Osteoblast (primary cell): ENCODE data around the gene AGAP9. TPM values are rescaled to one million over a fixed set of nuclear protein-coding genes. Genes with fewer than 3 reads are reported as not detected.

ENCODE experiments used
- DNase-seq: peaks from one replicate; pipeline ENCODE4 v3.0.0; 2011; ENCODE audit warnings: low spot score, mixed read lengths; ENCODE audit not compliant: insufficient read length; ENCODE audit errors: missing footprints
- H2AFZ ChIP-seq: 2 replicates; pipeline ENCODE4 v1.6.0; 2011; ENCODE audit warnings: mild to moderate bottlenecking, low read length
- H3K27ac ChIP-seq: 2 replicates; pipeline ENCODE4 v1.5.1; 2011; ENCODE audit warnings: mild to moderate bottlenecking, low read depth, low read length, moderate library complexity
- H3K27me3 ChIP-seq: 2 replicates; pipeline ENCODE4 v1.6.0; 2012; ENCODE audit warnings: mild to moderate bottlenecking, control low read depth, inconsistent platforms, low read length, moderate library complexity; ENCODE audit not compliant: insufficient read depth
- H3K36me3 ChIP-seq: 2 replicates; pipeline ENCODE4 v1.5.1; 2011; ENCODE audit warnings: mild to moderate bottlenecking, low read length, control low read depth, moderate library complexity; ENCODE audit not compliant: insufficient read depth
- H3K4me1 ChIP-seq: 2 replicates; pipeline ENCODE4 v1.5.1; 2011; ENCODE audit warnings: mild to moderate bottlenecking, low read length, control low read depth, moderate library complexity; ENCODE audit not compliant: insufficient read depth
- H3K4me2 ChIP-seq: 2 replicates; pipeline ENCODE4 v1.6.0; 2011; ENCODE audit warnings: mild to moderate bottlenecking, low read length; ENCODE audit not compliant: insufficient read depth
- H3K4me3 ChIP-seq: fragments of 200-600 bp; sonication (generic); 3 replicates; pipeline ENCODE4 v1.5.1; 2012; ENCODE audit warnings: mild to moderate bottlenecking, low read length, inconsistent platforms; ENCODE audit not compliant: insufficient read depth
- H3K79me2 ChIP-seq: 2 replicates; pipeline ENCODE4 v1.6.0; 2012; ENCODE audit warnings: mild to moderate bottlenecking, low read length, control low read depth, inconsistent platforms; ENCODE audit not compliant: insufficient read depth
- H3K9me3 ChIP-seq: 2 replicates; pipeline ENCODE4 v1.5.1; 2011; ENCODE audit warnings: low read depth, low read length, control low read depth
- H4K20me1 ChIP-seq: 2 replicates; pipeline ENCODE4 v1.6.0; 2012; ENCODE audit warnings: mild to moderate bottlenecking, low read length, control low read depth; ENCODE audit not compliant: insufficient read depth
- CTCF ChIP-seq: IDR thresholded peaks from 2 replicates; pipeline ENCODE4 v1.5.1; 2011; ENCODE audit warnings: mild to moderate bottlenecking, low read depth, low read length, moderate library complexity; ENCODE audit errors: extremely low read depth
- total RNA-seq: library from RNA; depleted of rRNA; stranded (reverse); fragments of >200 nt; gene quantifications from 2 replicates; pipeline ENCODE4 v1.2.3, GENCODE V29; 2012

The AGAP9 gene
- total RNA-seq, 1 donor = 6.2 TPM

GRCh38 chr10:47458466-47459154, 64.8 kb downstream of the AGAP9 start:
- H3K79me2 ChIP-seq = no peaks in the 10 kb centered on the region
- peak; percentile 91 for DNase-seq
- H3K27me3 ChIP-seq = peaks cover 3% of the 10 kb centered on the region
- H4K20me1 ChIP-seq = no peaks in the 10 kb centered on the region
- no peak overlapping the region for H3K4me3 ChIP-seq
- peak overlapping the region; percentile 63 for H3K27ac ChIP-seq
- H3K9me3 ChIP-seq = no peaks in the 10 kb centered on the region
- peaks cover 9% of the 10 kb centered on the region for H3K4me1 ChIP-seq
- H2AFZ ChIP-seq = no peak overlapping the region
- no peaks in the 10 kb centered on the region for H3K36me3 ChIP-seq
- TF ChIP-seq CTCF = no peak
- peak overlapping the region; percentile 11 for H3K4me2 ChIP-seq

- Histone ChIP-seq H3K79me2 (no peaks in the 10 kb centered on the region), H2AFZ (no peak overlapping the region), H4K20me1 (no peaks in the 10 kb centered on the region), H3K27me3 (peaks cover 3% of the 10 kb centered on the region), H3K36me3 (no peaks in the 10 kb centered on the region), H3K4me3 (no peak overlapping the region), H3K9me3 (no peaks in the 10 kb centered on the region), H3K27ac (peak overlapping the region; percentile 63), H3K4me2 (no peak overlapping the region), H3K4me1 (peaks cover 9% of the 10 kb centered on the region)
- TF ChIP-seq CTCF = no peak
- no peak for DNase-seq
Observed at GRCh38 chr10:47457826-47458225, 65.6 kb downstream of the AGAP9 start.

GRCh38 chr10:47457528-47457820, 66.0 kb downstream of the AGAP9 start:
- Histone ChIP-seq H3K79me2 (no peaks in the 10 kb centered on the region), H3K4me3 (no peak overlapping the region), H4K20me1 (no peaks in the 10 kb centered on the region), H2AFZ (no peak overlapping the region), H3K27me3 (peaks cover 3% of the 10 kb centered on the region), H3K36me3 (no peaks in the 10 kb centered on the region), H3K27ac (no peak overlapping the region), H3K9me3 (no peaks in the 10 kb centered on the region), H3K4me1 (peaks cover 9% of the 10 kb centered on the region), H3K4me2 (no peak overlapping the region)
- DNase-seq = no peak
- TF ChIP-seq CTCF = no peak

GRCh38 chr10:47456794-47457527, 66.5 kb downstream of the AGAP9 start:
- Histone ChIP-seq H3K36me3 (no peaks in the 10 kb centered on the region), H3K27ac (no peak overlapping the region), H3K4me3 (no peak overlapping the region), H3K79me2 (no peaks in the 10 kb centered on the region), H2AFZ (no peak overlapping the region), H4K20me1 (no peaks in the 10 kb centered on the region), H3K9me3 (no peaks in the 10 kb centered on the region), H3K4me2 (no peak overlapping the region), H3K4me1 (peaks cover 9% of the 10 kb centered on the region), H3K27me3 (peaks cover 3% of the 10 kb centered on the region)
- peak; percentile 66 for DNase-seq
- no peak for TF ChIP-seq CTCF
